KMS-11 (cell line): Measurements from ENCODE around the gene ABHD17A.

Experiments
- H2AFZ ChIP-seq: fragments of 200-600 bp; sonication (generic); 2 replicates; pipeline ENCODE4 v1.6.1; 2016; ENCODE audit warnings: antibody characterized with exemption, mixed run types, low read depth
- H3K27ac ChIP-seq: fragments of 200-600 bp; sonication (generic); 2 replicates; pipeline ENCODE4 v1.6.1; 2016; ENCODE audit warnings: mild to moderate bottlenecking, mixed run types
- H3K27me3 ChIP-seq: fragments of 200-600 bp; sonication (generic); 2 replicates; pipeline ENCODE4 v1.6.1; 2017; ENCODE audit warnings: mild to moderate bottlenecking, low read depth, mixed run types, moderate library complexity; ENCODE audit not compliant: insufficient read depth
- H3K36me3 ChIP-seq: fragments of 200-600 bp; sonication (generic); 2 replicates; pipeline ENCODE4 v1.6.1; 2017; ENCODE audit warnings: mild to moderate bottlenecking, mixed run types; ENCODE audit not compliant: insufficient read depth
- H3K4me1 ChIP-seq: fragments of 200-600 bp; sonication (generic); 2 replicates; pipeline ENCODE4 v1.6.1; 2016; ENCODE audit warnings: mild to moderate bottlenecking, low read depth, mixed run types; ENCODE audit not compliant: poor library complexity, severe bottlenecking
- H3K4me2 ChIP-seq: fragments of 200-600 bp; sonication (generic); 2 replicates; pipeline ENCODE4 v1.7.0; 2016; ENCODE audit warnings: mild to moderate bottlenecking, mixed run types
- H3K4me3 ChIP-seq: fragments of 200-600 bp; sonication (generic); IDR thresholded peaks from 2 replicates; pipeline ENCODE4 v1.6.1; 2017; ENCODE audit warnings: low read depth, low read length, mixed read lengths; ENCODE audit not compliant: insufficient read depth
- H3K79me2 ChIP-seq: fragments of 200-600 bp; sonication (generic); 2 replicates; pipeline ENCODE4 v1.6.1; 2016; ENCODE audit warnings: low read depth, mixed run types; ENCODE audit not compliant: insufficient read depth
- H3K9ac ChIP-seq: fragments of 200-600 bp; sonication (generic); 2 replicates; pipeline ENCODE4 v1.6.1; 2016; ENCODE audit warnings: mild to moderate bottlenecking, mixed run types
- H4K20me1 ChIP-seq: fragments of 200-600 bp; sonication (generic); 2 replicates; pipeline ENCODE4 v1.6.1; 2016; ENCODE audit warnings: mild to moderate bottlenecking, mixed run types; ENCODE audit not compliant: insufficient read depth
- TF ChIP-seq, protein P1 (sequence below): fragments of 200-600 bp; sonication (generic); conservative IDR thresholded peaks from 2 replicates; pipeline ENCODE4 v1.6.1; 2017; ENCODE audit warnings: low read depth, mild to moderate bottlenecking, antibody characterized with exemption, low read length, moderate library complexity, mixed read lengths

ABHD17A gene

DNA sequence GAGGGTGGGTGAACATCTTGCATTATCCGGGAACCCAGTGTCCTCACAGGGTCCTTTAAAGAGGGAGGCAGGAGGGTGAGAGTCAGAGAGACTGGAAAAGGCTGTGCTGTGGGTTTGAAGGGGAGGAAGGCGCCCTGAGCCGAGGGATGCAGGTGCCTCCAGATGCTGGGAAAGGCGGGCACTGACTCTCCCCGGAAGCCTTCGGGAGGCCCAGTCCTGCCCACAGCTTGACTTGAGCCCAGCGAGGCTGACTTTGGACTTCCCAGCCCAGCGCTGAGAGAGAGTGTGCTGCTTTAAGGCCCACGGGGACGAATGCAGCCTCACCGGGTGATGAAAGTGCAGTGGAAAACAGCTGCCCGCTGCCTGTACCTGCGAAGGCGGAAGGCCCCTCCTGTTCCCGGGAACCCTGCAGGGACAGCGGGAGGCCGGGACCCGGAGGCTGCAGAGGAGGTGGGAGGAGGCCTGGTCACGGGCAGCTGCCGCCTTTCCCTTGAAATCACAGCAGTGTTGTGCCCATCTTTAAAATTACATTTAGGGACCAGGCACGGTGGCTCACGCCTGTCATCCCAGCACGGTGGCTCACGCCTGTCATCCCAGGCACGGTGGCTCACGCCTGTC lies 53.1 kb downstream of the ABHD17A start:
- Histone ChIP-seq H3K4me3 (no peak overlapping the region), H3K4me2 (no peak overlapping the region), H3K9ac (no peak overlapping the region), H3K27me3 (no peaks in the 10 kb centered on the region), H3K27ac (no peak overlapping the region), H2AFZ (no peak overlapping the region), H4K20me1 (no peaks in the 10 kb centered on the region), H3K36me3 (no peaks in the 10 kb centered on the region), H3K79me2 (peaks cover 14% of the 10 kb centered on the region; the same call in 1 of the 2 replicates), H3K4me1 (no peaks in the 10 kb centered on the region)
- TF ChIP-seq, protein P1, sequence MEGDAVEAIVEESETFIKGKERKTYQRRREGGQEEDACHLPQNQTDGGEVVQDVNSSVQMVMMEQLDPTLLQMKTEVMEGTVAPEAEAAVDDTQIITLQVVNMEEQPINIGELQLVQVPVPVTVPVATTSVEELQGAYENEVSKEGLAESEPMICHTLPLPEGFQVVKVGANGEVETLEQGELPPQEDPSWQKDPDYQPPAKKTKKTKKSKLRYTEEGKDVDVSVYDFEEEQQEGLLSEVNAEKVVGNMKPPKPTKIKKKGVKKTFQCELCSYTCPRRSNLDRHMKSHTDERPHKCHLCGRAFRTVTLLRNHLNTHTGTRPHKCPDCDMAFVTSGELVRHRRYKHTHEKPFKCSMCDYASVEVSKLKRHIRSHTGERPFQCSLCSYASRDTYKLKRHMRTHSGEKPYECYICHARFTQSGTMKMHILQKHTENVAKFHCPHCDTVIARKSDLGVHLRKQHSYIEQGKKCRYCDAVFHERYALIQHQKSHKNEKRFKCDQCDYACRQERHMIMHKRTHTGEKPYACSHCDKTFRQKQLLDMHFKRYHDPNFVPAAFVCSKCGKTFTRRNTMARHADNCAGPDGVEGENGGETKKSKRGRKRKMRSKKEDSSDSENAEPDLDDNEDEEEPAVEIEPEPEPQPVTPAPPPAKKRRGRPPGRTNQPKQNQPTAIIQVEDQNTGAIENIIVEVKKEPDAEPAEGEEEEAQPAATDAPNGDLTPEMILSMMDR: no peak

DNA sequence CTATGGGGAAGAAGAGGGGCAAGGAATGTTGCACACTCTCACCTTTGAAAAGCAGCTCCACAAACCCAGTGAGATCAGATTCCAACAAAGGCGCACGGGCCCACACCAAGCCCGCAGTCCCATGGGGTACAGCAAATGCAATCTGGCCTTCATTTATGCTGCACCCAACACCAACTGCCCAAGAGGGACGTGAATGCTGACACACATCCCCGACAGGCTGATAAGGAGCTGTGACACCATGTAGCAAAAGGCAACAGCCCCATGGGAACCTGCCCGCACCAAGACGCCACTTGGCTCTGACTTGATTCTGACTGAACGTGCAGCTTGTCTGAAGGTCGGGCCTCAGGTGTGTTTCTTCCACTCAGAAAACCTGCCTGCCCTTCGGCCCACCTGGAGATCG lies 54.3 kb downstream of the ABHD17A start:
- Histone ChIP-seq H3K4me1 (no peaks in the 10 kb centered on the region), H4K20me1 (no peaks in the 10 kb centered on the region), H3K36me3 (no peaks in the 10 kb centered on the region), H3K4me3 (no peak overlapping the region), H3K79me2 (peaks cover 7% of the 10 kb centered on the region; the same call in 1 of the 2 replicates), H3K27ac (no peak overlapping the region), H2AFZ (no peak overlapping the region), H3K4me2 (no peak overlapping the region), H3K27me3 (no peaks in the 10 kb centered on the region), H3K9ac (no peak overlapping the region)
- TF ChIP-seq, protein P1: no peak

GRCh38 chr19:1830568-1830967 lies 54.7 kb downstream of the ABHD17A start:
- Histone ChIP-seq H3K27ac (no peak overlapping the region), H3K4me2 (no peak overlapping the region), H3K27me3 (no peaks in the 10 kb centered on the region), H2AFZ (no peak overlapping the region), H3K79me2 (peaks cover 7% of the 10 kb centered on the region; the same call in 1 of the 2 replicates), H3K9ac (no peak overlapping the region), H3K36me3 (no peaks in the 10 kb centered on the region), H3K4me3 (no peak overlapping the region), H4K20me1 (no peaks in the 10 kb centered on the region), H3K4me1 (no peaks in the 10 kb centered on the region)
- TF ChIP-seq, protein P1: no peak

DNA sequence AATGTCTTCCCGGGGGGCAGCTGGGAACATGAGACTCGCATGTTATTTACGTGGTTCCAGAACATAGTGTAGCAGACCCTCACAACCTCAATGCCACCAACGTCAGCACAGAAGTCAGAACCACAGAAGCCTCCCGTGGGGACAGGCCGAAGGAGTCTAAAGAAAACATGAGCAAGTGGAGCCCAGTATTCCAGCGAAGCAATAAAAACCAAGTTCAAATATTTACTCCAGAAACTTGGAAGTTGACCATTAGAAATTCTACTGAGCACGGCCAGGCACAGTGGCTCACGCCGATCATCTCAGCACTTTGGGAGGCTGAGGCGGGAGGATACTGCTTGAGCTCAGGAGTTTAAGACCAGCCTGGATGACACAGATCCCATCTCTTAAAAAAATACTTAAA lies 55.3 kb downstream of the ABHD17A start:
- H3K36me3 ChIP-seq: no peaks in the 10 kb centered on the region
- no peak overlapping the region for H3K4me2 ChIP-seq
- H2AFZ ChIP-seq: no peak overlapping the region
- H3K79me2 ChIP-seq: peaks cover 7% of the 10 kb centered on the region; the same call in 1 of the 2 replicates
- no peak overlapping the region for H3K9ac ChIP-seq
- no peak overlapping the region for H3K27ac ChIP-seq
- H4K20me1 ChIP-seq: no peaks in the 10 kb centered on the region
- TF ChIP-seq, protein P1: no peak
- H3K4me3 ChIP-seq: no peak overlapping the region
- no peaks in the 10 kb centered on the region for H3K27me3 ChIP-seq
- H3K4me1 ChIP-seq: no peaks in the 10 kb centered on the region
